Suprapubic skin (tissue), 3 donors: ENCODE results near the gene POU2AF3.

Experiments used
- EP300 ChIP-seq: sonication (generic); formaldehyde crosslinking; IDR thresholded peaks from one replicate; pipeline ENCODE4 v1.6.1; 2017; ENCODE audit warnings: antibody characterized with exemption
- POLR2A ChIP-seq, 2 donors: fragments of 450-650 bp; IDR thresholded peaks; one replicate each; pipeline ENCODE4 v1.6.1; 2017; ENCODE audit warnings: antibody characterized with exemption in 2 of 2, mild to moderate bottlenecking in 2 of 2, moderate library complexity in 2 of 2
- TF ChIP-seq, protein P1 (sequence below), 2 donors: fragments of 200-600 bp in 1 of 2; fragments of 450-650 bp in 1 of 2; sonication (generic) in 1 of 2; IDR thresholded peaks; one replicate each; pipeline ENCODE4 v1.5.1; 2016 to 2019; ENCODE audit warnings: antibody characterized with exemption in 2 of 2, mild to moderate bottlenecking in 1 of 2, moderate library complexity in 1 of 2

DNA sequence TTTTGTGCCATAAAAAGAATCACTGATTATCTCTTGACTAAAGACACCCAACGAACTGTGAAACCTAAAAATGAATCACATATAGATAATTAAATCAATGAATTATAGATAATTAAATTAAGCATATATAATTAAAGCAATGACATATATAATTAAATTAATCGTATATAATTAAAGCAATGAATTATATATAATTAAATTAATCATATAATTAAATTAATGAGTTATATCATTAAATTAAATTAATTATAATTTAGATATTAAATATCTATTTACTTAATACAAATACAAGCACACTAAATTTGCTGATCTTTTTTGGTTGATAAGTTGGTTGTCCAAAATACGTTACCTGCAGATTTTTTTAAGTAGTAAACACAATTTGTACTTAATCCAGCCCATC is 49.8 kb downstream of the POU2AF3 start:
- TF ChIP-seq EP300 (no peak), POLR2A (IDR thresholded peaks at IDR 0.05) (no peak)
- TF ChIP-seq, protein P1, sequence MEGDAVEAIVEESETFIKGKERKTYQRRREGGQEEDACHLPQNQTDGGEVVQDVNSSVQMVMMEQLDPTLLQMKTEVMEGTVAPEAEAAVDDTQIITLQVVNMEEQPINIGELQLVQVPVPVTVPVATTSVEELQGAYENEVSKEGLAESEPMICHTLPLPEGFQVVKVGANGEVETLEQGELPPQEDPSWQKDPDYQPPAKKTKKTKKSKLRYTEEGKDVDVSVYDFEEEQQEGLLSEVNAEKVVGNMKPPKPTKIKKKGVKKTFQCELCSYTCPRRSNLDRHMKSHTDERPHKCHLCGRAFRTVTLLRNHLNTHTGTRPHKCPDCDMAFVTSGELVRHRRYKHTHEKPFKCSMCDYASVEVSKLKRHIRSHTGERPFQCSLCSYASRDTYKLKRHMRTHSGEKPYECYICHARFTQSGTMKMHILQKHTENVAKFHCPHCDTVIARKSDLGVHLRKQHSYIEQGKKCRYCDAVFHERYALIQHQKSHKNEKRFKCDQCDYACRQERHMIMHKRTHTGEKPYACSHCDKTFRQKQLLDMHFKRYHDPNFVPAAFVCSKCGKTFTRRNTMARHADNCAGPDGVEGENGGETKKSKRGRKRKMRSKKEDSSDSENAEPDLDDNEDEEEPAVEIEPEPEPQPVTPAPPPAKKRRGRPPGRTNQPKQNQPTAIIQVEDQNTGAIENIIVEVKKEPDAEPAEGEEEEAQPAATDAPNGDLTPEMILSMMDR (IDR thresholded peaks at IDR 0.05), result no peak
